GM12878 (cell line): Measurements from ENCODE around the gene TPI1. TPM values are rescaled to one million over a fixed set of nuclear protein-coding genes. Genes with fewer than 3 reads are reported as not detected.

Source experiments
- ATAC-seq: fragments of 200-7000 bp; cut with Tn5 transposase; 3 replicates; pipeline ENCODE4 v1.9.1; 2020; ENCODE audit warnings: mild to moderate bottlenecking, moderate library complexity
- BruUV-seq: library from RNA; stranded (reverse); fragments of 400-500 nt; replicated peaks from 2 replicates; lab custom pipeline; 2021; lab: Mats Ljungman, UMichigan
- CTCF ChIA-PET: fragments of 300-600 bp; sonication (Branson Sonifier 250); formaldehyde crosslinking; extraction: SDS; loops from one replicate; lab custom pipeline; 2021; ENCODE audit warnings: inconsistent platforms; lab: Yijun Ruan, JAX
- POLR2A ChIA-PET: fragments of 350-600 bp; formaldehyde crosslinking; extraction: SDS; loops from one replicate; lab custom pipeline; 2021; ENCODE audit warnings: inconsistent platforms; lab: Charles Lee
- RAD21 ChIA-PET: fragments of 300-600 bp; sonication (Branson Sonifier 250); formaldehyde crosslinking; loops from one replicate; lab custom pipeline; 2023; ENCODE audit warnings: antibody characterized with exemption; ENCODE audit not compliant: unreplicated experiment; lab: Charles Lee
- SMC1A ChIA-PET: fragments of 300-600 bp; sonication (Branson Sonifier 250); formaldehyde crosslinking; loops from one replicate; lab custom pipeline; 2023; ENCODE audit not compliant: unreplicated experiment, uncharacterized antibody; lab: Charles Lee
- DNase-seq: peaks from one replicate; pipeline ENCODE4 v3.0.0-alpha.2; 2011; ENCODE audit warnings: low read depth, low spot score
- FAIRE-seq: peaks from 3 replicates; lab custom pipeline; 2011; peaks lifted over from hg19 to GRCh38; lab: Jason Lieb, UNC
- H2AFZ ChIP-seq: 2 replicates; pipeline ENCODE4 v1.6.0; 2011; ENCODE audit warnings: low read depth, low read length, control low read depth; ENCODE audit not compliant: control insufficient read depth
- H3K27ac ChIP-seq: 2 replicates; pipeline ENCODE4 v1.5.1; 2011; ENCODE audit warnings: control low read depth; ENCODE audit not compliant: control insufficient read depth, insufficient read depth
- H3K27me3 ChIP-seq, 2 experiments: replicated peaks in 1 of 2; 2 replicates each; pipeline versions ENCODE4 v1.6.0 to v1.6.1; 2011; ENCODE audit warnings: low read length in 1 of 2; ENCODE audit not compliant: control insufficient read depth in 2 of 2, insufficient read depth in 2 of 2
- H3K36me3 ChIP-seq, 2 experiments: 2 replicates each; pipeline ENCODE4 v1.5.1; 2011; ENCODE audit warnings: low read length in 1 of 2; ENCODE audit not compliant: control insufficient read depth in 2 of 2, insufficient read depth in 2 of 2
- H3K4me1 ChIP-seq: 2 replicates; pipeline ENCODE4 v1.6.1; 2011; ENCODE audit warnings: mild to moderate bottlenecking, low read length, moderate library complexity, mixed read lengths; ENCODE audit not compliant: control insufficient read depth, insufficient read depth
- H3K4me2 ChIP-seq: 2 replicates; pipeline ENCODE4 v1.6.0; 2011; ENCODE audit warnings: control low read depth; ENCODE audit not compliant: control insufficient read depth, insufficient read depth
- H3K4me3 ChIP-seq: fragments of 200-600 bp; sonication (generic); 2 replicates; pipeline ENCODE4 v1.5.1; 2016
- H3K79me2 ChIP-seq: 2 replicates; pipeline ENCODE4 v1.6.0; 2011; ENCODE audit warnings: low read length; ENCODE audit not compliant: control insufficient read depth, insufficient read depth
- H3K9ac ChIP-seq: 2 replicates; pipeline ENCODE4 v1.8.0; 2011; ENCODE audit warnings: low read length, control low read depth, mixed read lengths; ENCODE audit not compliant: control insufficient read depth, insufficient read depth
- H3K9me3 ChIP-seq: replicated peaks from 3 replicates; pipeline ENCODE4 v1.5.1; 2011; ENCODE audit warnings: mild to moderate bottlenecking, low read length; ENCODE audit not compliant: control insufficient read depth, insufficient read depth
- H4K20me1 ChIP-seq: 2 replicates; pipeline ENCODE4 v1.6.0; 2011; ENCODE audit not compliant: control insufficient read depth, insufficient read depth
- ASH2L ChIP-seq: fragments of 300-600, 200-600 bp; sonication (generic); IDR thresholded peaks from 2 replicates; pipeline ENCODE4 v1.6.1; 2017; ENCODE audit warnings: low read depth, mild to moderate bottlenecking, borderline replicate concordance
- ATF3 ChIP-seq: IDR thresholded peaks from 2 replicates; pipeline ENCODE4 v1.6.1; 2011; ENCODE audit warnings: low read depth, mild to moderate bottlenecking, low read length, moderate library complexity, borderline replicate concordance; ENCODE audit errors: extremely low read depth
- BCL3 ChIP-seq: IDR thresholded peaks from 2 replicates; pipeline ENCODE4 v1.6.1; 2011; ENCODE audit warnings: borderline replicate concordance, low read depth, mild to moderate bottlenecking, moderate library complexity, low read length; ENCODE audit not compliant: insufficient read depth, poor library complexity, severe bottlenecking
- ETV6 ChIP-seq, 2 experiments: fragments of 450-650 bp in 1 of 2; IDR thresholded peaks in 1 of 2; conservative IDR thresholded peaks in 1 of 2; 2 replicates each; pipeline ENCODE4 v1.6.1; 2014; ENCODE audit warnings: antibody characterized with exemption in 1 of 2, borderline replicate concordance in 1 of 2, low read depth in 1 of 2, mild to moderate bottlenecking in 1 of 2, moderate library complexity in 1 of 2
- FOXK2 ChIP-seq: fragments of 450-650 bp; IDR thresholded peaks from 2 replicates; pipeline ENCODE4 v1.6.1; 2017; ENCODE audit warnings: mild to moderate bottlenecking, moderate library complexity
- IKZF1 ChIP-seq: fragments of 450-650 bp; conservative IDR thresholded peaks from 2 replicates; pipeline ENCODE4 v1.6.1; 2017; ENCODE audit warnings: antibody characterized with exemption, mild to moderate bottlenecking
- MAX ChIP-seq: IDR thresholded peaks from 2 replicates; pipeline ENCODE4 v1.6.1; 2012; ENCODE audit warnings: low read depth, low read length, improper control_type of control experiment
- NKRF ChIP-seq: fragments of 450-650 bp; conservative IDR thresholded peaks from 2 replicates; pipeline ENCODE4 v1.6.1; 2017; ENCODE audit warnings: mild to moderate bottlenecking, moderate library complexity
- SMAD5 ChIP-seq: IDR thresholded peaks from 2 replicates; pipeline ENCODE4 v1.6.1; 2016; ENCODE audit warnings: antibody characterized with exemption, low read depth
- SPI1 ChIP-seq: IDR thresholded peaks from 2 replicates; pipeline ENCODE4 v1.6.1; 2011; ENCODE audit warnings: low read depth, mild to moderate bottlenecking, low read length, moderate library complexity, borderline replicate concordance; ENCODE audit not compliant: insufficient read depth
- STAT1 ChIP-seq: fragments of 450-650 bp; conservative IDR thresholded peaks from 2 replicates; pipeline ENCODE4 v1.6.1; 2014; ENCODE audit warnings: antibody characterized with exemption, mild to moderate bottlenecking
- TARDBP ChIP-seq: IDR thresholded peaks from 2 replicates; pipeline ENCODE4 v1.6.1; 2016; ENCODE audit warnings: borderline replicate concordance
- TCF7 ChIP-seq: IDR thresholded peaks from 2 replicates; pipeline ENCODE4 v1.6.1; 2014; ENCODE audit warnings: antibody characterized with exemption, borderline replicate concordance
- WGBS: methylation state at CpG from one replicate; pipeline ENCODE4 v1.1.6; 2016; ENCODE audit warnings: low lambda C conversion rate; ENCODE audit not compliant: insufficient replicate concordance, insufficient coverage; ENCODE audit errors: missing lambda C conversion rate; 5-methylcytosine and 5-hydroxymethylcytosine counted together
- in situ Hi-C: fragments of 300-500 bp; cut with MboI; formaldehyde crosslinking; loops from 9 replicates; pipeline ENCODE4 v1.14.3; 2018; ENCODE audit warnings: mixed read lengths
- intact Hi-C: fragments of 100-400 bp; cut with micrococcal nuclease; formaldehyde crosslinking; loops from one replicate; pipeline ENCODE4 v1.14.2; 2022; ENCODE audit not compliant: unreplicated experiment
- polyA plus RNA-seq, 11 experiments: library from polyadenylated mRNA; depleted of rRNA in 4 of 11; unstranded in 6 of 11; stranded (reverse) in 5 of 11; fragments of >200 nt; fragmentation: Nextera tagmentation in 4 of 11; fragmentation: Illumina TruSeq in 1 of 11; extraction: Ambion mirVana in 4 of 11; extraction: Trizol in 1 of 11; gene quantifications; 1 replicate in 1 of 11; 2 replicates in 10 of 11; pipeline versions ENCODE4 v1.2.1 to v1.2.3, GENCODE V29; 2011 to 2016; ENCODE audit warnings: inconsistent platforms in 2 of 11, missing spikeins in 2 of 11, low read depth in 1 of 11
- total RNA-seq, 4 experiments: library from RNA; depleted of rRNA in 3 of 4; stranded (reverse); fragments of >200 nt in 3 of 4; fragmentation: Illumina TruSeq in 1 of 4; extraction: Trizol in 1 of 4; gene quantifications; 2 replicates each; pipeline versions ENCODE4 v1.2.1 to v1.2.3, GENCODE V29; 2013 to 2021

Gene TPI1
- total and polyA plus RNA-seq, 10 of the 15 experiments (the other 5 are each of a cell fraction or from before 2014, with no cell fraction given): 916 to 7,349 (median 1,677) TPM

GRCh38 chr12:6851153-6851920, 16.0 kb upstream of the TPI1 start, which contains the start of gene CDCA3 (continued):
- TF ChIP-seq BCL3 (no peak), TARDBP (no peak), NKRF (peak; percentile 99)
- TF ChIP-seq, all 136 proteins: peak for 47

- intact Hi-C loops: loop anchor here (1.0 to 5.0 kb wide), 2 partner anchors 39 to 165 kb away; partner anchors contain the start of gene ZNF384
- ChIA-PET POLR2A (interaction anchor here (0.5 to 8.9 kb wide), 36 partner anchors 9 to 261 kb away, joined by 3 to 84 read pairs (median 4); partner anchors contain the start of genes C12orf57, C1RL, COPS7A and LAG3), RAD21 (interaction anchor here (0.5 to 5.6 kb wide), 24 partner anchors 10 to 320 kb away, joined by 3 to 42 read pairs (median 4); partner anchors contain the start of genes C12orf57, COPS7A, LPAR5 and MLF2), SMC1A (interaction anchor here (0.6 to 5.0 kb wide), 17 partner anchors 11 to 407 kb away, joined by 3 to 42 read pairs (median 6); partner anchors contain the start of genes CD27, COPS7A, GNB3 and MLF2), CTCF (interaction anchor here (0.6 to 9.9 kb wide), 16 partner anchors 17 to 315 kb away, joined by 3 to 173 read pairs (median 4); partner anchors contain the start of genes C1RL, COPS7A, MLF2 and PTPN6)
- Histone ChIP-seq H4K20me1 (no peaks in the 10 kb centered on the region), H3K9me3 (no peaks in the 10 kb centered on the region), H3K36me3 (peaks cover 10 to 22% of the 10 kb centered on the region in 2 experiments), H3K9ac (peak within 1 kb of the TSS; percentile 71), H3K27ac (peak within 1 kb of the TSS; percentile 84), H2AFZ (peak within 1 kb of the TSS; percentile 97), H3K27me3 (no peaks in the 10 kb centered on the region), H3K79me2 (peaks cover 41% of the 10 kb centered on the region), H3K4me2 (peak within 1 kb of the TSS; percentile 96), H3K4me3 (peak within 1 kb of the TSS; percentile 82), H3K4me1 (peaks cover 28% of the 10 kb centered on the region)
- BruUV-seq: TSS peak; percentile 81
- FAIRE-seq (no peak), ATAC-seq (peak; percentile 87), DNase-seq (peak; percentile 99)
- WGBS: under 1% methylated on average over 65 of the region's 65 CpGs
- in situ Hi-C loops: no loop called here
- TF ChIP-seq MAX (peak; percentile 31), STAT1 (peak; percentile 94; the same call in 1 of the 2 replicates), TCF7 (no peak), ETV6 (conservative IDR thresholded peaks at IDR 0.05 in 1 of 2, IDR thresholded peaks at IDR 0.05 in 1 of 2; ENCODE audit: borderline replicate concordance in 1 of 2, low read depth in 1 of 2) (no peak), SMAD5 (peak; percentile 33), IKZF1 (peak; percentile 100), ASH2L (no peak), ATF3 (peak; percentile 75; the same call in 1 of the 2 replicates), FOXK2 (0 out of 2 replicates have a peak, but pooled peaks have one; percentile 14), SPI1 (peak; percentile 20; the same call in 1 of the 2 replicates)
Measured at GRCh38 chr12:6851921-6852650, 15.2 kb upstream of the TPI1 start, which contains the start of gene USP5. Gene USP5, plus strand, starts transcription at chr12:6852150. Its CDS starts 30 bp downstream, at chr12:6852180.
